Measurements from ENCODE around the gene SCN2A. TPM values are rescaled to one million over a fixed set of nuclear protein-coding genes. Genes with fewer than 3 reads are reported as not detected.

Gene SCN2A
- total and polyA plus RNA-seq, 2 of the 4 experiments (the other 2 are of a cell fraction): 0.24 to 0.54 TPM

DNA sequence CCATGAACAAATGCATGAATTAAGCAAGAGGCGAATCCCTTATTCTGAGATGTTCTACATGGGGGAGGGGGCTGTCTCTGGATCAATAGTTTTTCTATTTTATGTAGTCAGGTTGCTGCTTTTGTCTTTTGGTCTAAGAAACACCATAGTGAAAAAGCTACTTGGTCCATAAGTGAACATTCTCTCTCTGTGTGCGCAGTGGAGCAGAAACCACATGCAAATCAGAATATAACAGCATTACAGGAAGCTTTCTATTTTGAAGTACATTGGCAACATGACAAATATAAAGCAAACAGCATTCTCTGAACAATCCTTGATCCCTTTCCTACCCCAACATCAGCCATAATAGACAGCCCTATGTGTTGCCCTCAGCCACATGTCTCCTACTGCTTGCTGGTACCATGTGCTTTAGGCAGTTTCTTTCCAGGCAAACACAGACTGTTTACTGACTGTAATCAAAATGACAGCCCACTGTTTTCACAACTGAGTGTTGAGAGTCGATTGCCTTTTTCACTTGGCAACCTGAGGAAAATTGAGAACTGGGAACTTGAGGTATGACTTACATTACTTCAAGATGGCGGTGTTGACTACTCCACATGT, 45.9 kb upstream of the SCN2A start:
- POLR2A ChIA-PET (ENCODE audit: unreplicated experiment): no interaction called here
- H3K36me3 ChIP-seq (ENCODE audit: control insufficient read depth, insufficient read depth, low read length): no peaks in the 10 kb centered on the region
- H2AK5ac ChIP-seq (ENCODE audit: low read depth, low read length): no peak overlapping the region
- H4K8ac ChIP-seq (ENCODE audit: low read depth in 2 of 2, low read length in 2 of 2): no peak overlapping the region
- 83% methylated on average over 1 of the region's 4 CpGs; no CpG with 5 or more reads in 1 of the 2 experiments for WGBS, 2 experiments (ENCODE audit: extremely low coverage in 2 of 2, insufficient read length in 1 of 2)
- no peaks in the 10 kb centered on the region for H3K27me3 ChIP-seq (ENCODE audit: control insufficient read depth, insufficient read depth, low read length)
- no peak overlapping the region for H4K91ac ChIP-seq (ENCODE audit: insufficient read depth, low read depth, low read length)
- no peak overlapping the region for H2AK9ac ChIP-seq (replicated peaks; ENCODE audit: low read depth, low read length, poor library complexity)
- H3K9ac ChIP-seq (ENCODE audit: low read depth, low read length): no peak overlapping the region
- H2BK20ac ChIP-seq (ENCODE audit: low read depth, low read length): no peak overlapping the region
- no peaks in the 10 kb centered on the region for H3K79me1 ChIP-seq (ENCODE audit: low read depth in 1 of 2, low read length in 2 of 2)
- no peak overlapping the region for H3K23ac ChIP-seq (ENCODE audit: low read depth, low read length)
- H3K4ac ChIP-seq (ENCODE audit: low read depth, low read length): no peak overlapping the region
- no peak overlapping the region for H3K4me2 ChIP-seq (ENCODE audit: low read depth, low read length)
- H3K56ac ChIP-seq (ENCODE audit: extremely low read depth, insufficient read depth, low read length): no peak overlapping the region
- no peak overlapping the region for H2BK120ac ChIP-seq (ENCODE audit: low read depth, low read length)
- H3K9me1 ChIP-seq (ENCODE audit: insufficient read depth, low read length): no peaks in the 10 kb centered on the region
- H4K20me1 ChIP-seq (ENCODE audit: insufficient read depth, low read length): no peaks in the 10 kb centered on the region
- no peak overlapping the region for H3K14ac ChIP-seq (replicated peaks; ENCODE audit: low read depth, low read length)
- H3K4me1 ChIP-seq (ENCODE audit: control insufficient read depth, insufficient read depth, low read length): no peaks in the 10 kb centered on the region
- H2BK15ac ChIP-seq (ENCODE audit: low read depth, low read length): no peak overlapping the region
- H4K5ac ChIP-seq (ENCODE audit: low read depth, low read length): no peak overlapping the region
- intact Hi-C loops (cut with micrococcal nuclease) (no loop called here), dilution Hi-C loops (cut with HindIII; ENCODE audit: low sequenced_read_pairs, unreplicated experiment) (no loop called here), in situ Hi-C loops (cut with MboI; ENCODE audit: low sequenced_read_pairs) (loop anchor here (25.0 kb wide), 1 partner anchor 456 kb away; no protein-coding TSS in a partner anchor)
- no peak overlapping the region for H3K27ac ChIP-seq (ENCODE audit: insufficient read depth, low read length)
- H3K18ac ChIP-seq (ENCODE audit: low read depth, low read length): no peak overlapping the region
- H2AFZ ChIP-seq (replicated peaks; ENCODE audit: low read length, poor library complexity): no peak overlapping the region
- CTCF ChIA-PET: interaction anchor here (0.5 kb wide), 1 partner anchor 10 kb away, joined by 3 read pairs; the partner anchor contains the start of gene SCN3A
- BruUV-seq (replicated peaks): no TSS peak
- ATAC-seq (ENCODE audit: low read depth): no peak
- TF ChIP-seq MAZ (IDR thresholded peaks at IDR 0.05; ENCODE audit: borderline replicate concordance, low read depth, low read length): no peak
- no peak for TF ChIP-seq CHD1 (IDR thresholded peaks at IDR 0.05; ENCODE audit: low read depth, low read length)
- TF ChIP-seq RFX5 (IDR thresholded peaks at IDR 0.05; ENCODE audit: low read depth, low read length): no peak
- TF ChIP-seq NFE2L2 (IDR thresholded peaks at IDR 0.05; ENCODE audit: low read depth, low read length): no peak
- no peak for TF ChIP-seq SMC3 (IDR thresholded peaks at IDR 0.05; ENCODE audit: low read depth, low read length)
- TF ChIP-seq MXI1 (IDR thresholded peaks at IDR 0.05; ENCODE audit: borderline replicate concordance, low read depth, low read length): no peak
- no peak for TF ChIP-seq RAD21 (IDR thresholded peaks at IDR 0.05; ENCODE audit: low read length)
- TF ChIP-seq RCOR1 (IDR thresholded peaks at IDR 0.05; ENCODE audit: insufficient replicate concordance, low read length): no peak
- TF ChIP-seq, protein P1, sequence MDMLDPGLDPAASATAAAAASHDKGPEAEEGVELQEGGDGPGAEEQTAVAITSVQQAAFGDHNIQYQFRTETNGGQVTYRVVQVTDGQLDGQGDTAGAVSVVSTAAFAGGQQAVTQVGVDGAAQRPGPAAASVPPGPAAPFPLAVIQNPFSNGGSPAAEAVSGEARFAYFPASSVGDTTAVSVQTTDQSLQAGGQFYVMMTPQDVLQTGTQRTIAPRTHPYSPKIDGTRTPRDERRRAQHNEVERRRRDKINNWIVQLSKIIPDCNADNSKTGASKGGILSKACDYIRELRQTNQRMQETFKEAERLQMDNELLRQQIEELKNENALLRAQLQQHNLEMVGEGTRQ (IDR thresholded peaks at IDR 0.05; ENCODE audit: low read depth, low read length): no peak
- TF ChIP-seq, protein P2, sequence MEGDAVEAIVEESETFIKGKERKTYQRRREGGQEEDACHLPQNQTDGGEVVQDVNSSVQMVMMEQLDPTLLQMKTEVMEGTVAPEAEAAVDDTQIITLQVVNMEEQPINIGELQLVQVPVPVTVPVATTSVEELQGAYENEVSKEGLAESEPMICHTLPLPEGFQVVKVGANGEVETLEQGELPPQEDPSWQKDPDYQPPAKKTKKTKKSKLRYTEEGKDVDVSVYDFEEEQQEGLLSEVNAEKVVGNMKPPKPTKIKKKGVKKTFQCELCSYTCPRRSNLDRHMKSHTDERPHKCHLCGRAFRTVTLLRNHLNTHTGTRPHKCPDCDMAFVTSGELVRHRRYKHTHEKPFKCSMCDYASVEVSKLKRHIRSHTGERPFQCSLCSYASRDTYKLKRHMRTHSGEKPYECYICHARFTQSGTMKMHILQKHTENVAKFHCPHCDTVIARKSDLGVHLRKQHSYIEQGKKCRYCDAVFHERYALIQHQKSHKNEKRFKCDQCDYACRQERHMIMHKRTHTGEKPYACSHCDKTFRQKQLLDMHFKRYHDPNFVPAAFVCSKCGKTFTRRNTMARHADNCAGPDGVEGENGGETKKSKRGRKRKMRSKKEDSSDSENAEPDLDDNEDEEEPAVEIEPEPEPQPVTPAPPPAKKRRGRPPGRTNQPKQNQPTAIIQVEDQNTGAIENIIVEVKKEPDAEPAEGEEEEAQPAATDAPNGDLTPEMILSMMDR (conservative IDR thresholded peaks at IDR 0.05; ENCODE audit: low read depth, low read length): no peak
- no peak for TF ChIP-seq CEBPB (IDR thresholded peaks at IDR 0.05; ENCODE audit: low read depth, low read length)
- no peak for TF ChIP-seq FOS (IDR thresholded peaks at IDR 0.05; ENCODE audit: low read depth, low read length)
- TF ChIP-seq MAFK (IDR thresholded peaks at IDR 0.05; ENCODE audit: low read depth, low read length): no peak
- TF ChIP-seq POLR2A (IDR thresholded peaks at IDR 0.05; ENCODE audit: low read depth, low read length): no peak
- TF ChIP-seq BHLHE40 (IDR thresholded peaks at IDR 0.05; ENCODE audit: low read depth, low read length): no peak
- TF ChIP-seq, protein P3, sequence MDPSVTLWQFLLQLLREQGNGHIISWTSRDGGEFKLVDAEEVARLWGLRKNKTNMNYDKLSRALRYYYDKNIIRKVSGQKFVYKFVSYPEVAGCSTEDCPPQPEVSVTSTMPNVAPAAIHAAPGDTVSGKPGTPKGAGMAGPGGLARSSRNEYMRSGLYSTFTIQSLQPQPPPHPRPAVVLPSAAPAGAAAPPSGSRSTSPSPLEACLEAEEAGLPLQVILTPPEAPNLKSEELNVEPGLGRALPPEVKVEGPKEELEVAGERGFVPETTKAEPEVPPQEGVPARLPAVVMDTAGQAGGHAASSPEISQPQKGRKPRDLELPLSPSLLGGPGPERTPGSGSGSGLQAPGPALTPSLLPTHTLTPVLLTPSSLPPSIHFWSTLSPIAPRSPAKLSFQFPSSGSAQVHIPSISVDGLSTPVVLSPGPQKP (IDR thresholded peaks at IDR 0.05; ENCODE audit: borderline replicate concordance, low read depth, low read length): no peak
- no peak overlapping the region for H3K4me3 ChIP-seq (ENCODE audit: insufficient read depth, low read depth, low read length)
- no peaks in the 10 kb centered on the region for H3K9me3 ChIP-seq (ENCODE audit: control insufficient read depth, insufficient read depth, low read length)
- H2BK5ac ChIP-seq (ENCODE audit: low read depth, low read length, poor library complexity, severe bottlenecking): no peak overlapping the region
- no peak for DNase-seq
